Nephron (organoid): ENCODE measurements around the gene MTCL3.

Source experiments
- H3K27ac Mint-ChIP-seq, 3 experiments: 2 replicates each; pipeline ENCODE4 v1.8.0; 2020; ENCODE audit warnings: mixed read lengths in 3 of 3, mild to moderate bottlenecking in 2 of 3, moderate library complexity in 1 of 3
- H3K27me3 Mint-ChIP-seq: 2 replicates; pipeline ENCODE4 v1.8.0; 2021; ENCODE audit warnings: low read depth, mild to moderate bottlenecking, moderate library complexity, mixed read lengths
- H3K36me3 Mint-ChIP-seq: 2 replicates; pipeline ENCODE4 v1.8.0; 2020; ENCODE audit warnings: low read depth, mixed read lengths
- H3K4me1 Mint-ChIP-seq: 2 replicates; pipeline ENCODE4 v1.8.0; 2020; ENCODE audit warnings: mixed read lengths
- H3K4me3 Mint-ChIP-seq, 3 experiments: 2 replicates each; pipeline ENCODE4 v1.8.0; 2020; ENCODE audit warnings: mild to moderate bottlenecking in 3 of 3, mixed read lengths in 3 of 3, moderate library complexity in 2 of 3
- H3K9me3 Mint-ChIP-seq: 2 replicates; pipeline ENCODE4 v1.8.0; 2020; ENCODE audit warnings: mixed read lengths
- CTCF ChIP-seq, 3 experiments: fragments of 200-600 bp; sonication (generic); IDR thresholded peaks; one replicate each; pipeline ENCODE4 v1.5.0; 2021; ENCODE audit warnings: antibody characterized with exemption in 3 of 3; ENCODE audit not compliant: unreplicated experiment in 3 of 3

The MTCL3 gene

GRCh38 chr6:127533736-127534135 lies 14.6 kb upstream of the MTCL3 start:
- Mint-ChIP-seq H3K27ac (no peak overlapping the region), H3K9me3 (no peaks in the 10 kb centered on the region), H3K4me1 (no peaks in the 10 kb centered on the region), H3K36me3 (no peaks in the 10 kb centered on the region), H3K27me3 (no peaks in the 10 kb centered on the region), H3K4me3 (no peak overlapping the region)
- no peak for TF ChIP-seq CTCF (IDR thresholded peaks at IDR 0.05; ENCODE audit: unreplicated experiment in 3 of 3)

- Mint-ChIP-seq H3K27ac (no peak overlapping the region), H3K27me3 (no peaks in the 10 kb centered on the region), H3K9me3 (no peaks in the 10 kb centered on the region), H3K4me3 (no peak overlapping the region), H3K4me1 (no peaks in the 10 kb centered on the region), H3K36me3 (no peaks in the 10 kb centered on the region)
- TF ChIP-seq CTCF (IDR thresholded peaks at IDR 0.05; ENCODE audit: unreplicated experiment in 3 of 3) = no peak
Measured at GRCh38 chr6:127533011-127533410, 13.9 kb upstream of the MTCL3 start.

- Mint-ChIP-seq H3K4me1 (peaks cover 12% of the 10 kb centered on the region), H3K27me3 (peaks cover 35% of the 10 kb centered on the region), H3K4me3 (no peak overlapping the region), H3K36me3 (no peaks in the 10 kb centered on the region), H3K27ac (no peak overlapping the region), H3K9me3 (no peaks in the 10 kb centered on the region)
- TF ChIP-seq CTCF (IDR thresholded peaks at IDR 0.05; ENCODE audit: unreplicated experiment in 3 of 3) = no peak
Measured at GRCh38 chr6:127522714-127523113, 3.6 kb upstream of the MTCL3 start.

GRCh38 chr6:127520066-127520465 lies 931 bp upstream of the MTCL3 start:
- Mint-ChIP-seq H3K4me1 (peaks cover 22% of the 10 kb centered on the region), H3K36me3 (no peaks in the 10 kb centered on the region), H3K4me3 (peak overlapping the region in 2 of 3 experiments; percentile 47 to 64), H3K27ac (no peak overlapping the region), H3K27me3 (peaks cover 52% of the 10 kb centered on the region), H3K9me3 (no peaks in the 10 kb centered on the region)
- TF ChIP-seq CTCF (IDR thresholded peaks at IDR 0.05; ENCODE audit: unreplicated experiment in 3 of 3) = no peak

- peaks cover 59% of the 10 kb centered on the region for H3K27me3 Mint-ChIP-seq
- no peaks in the 10 kb centered on the region for H3K9me3 Mint-ChIP-seq
- H3K4me3 Mint-ChIP-seq = peak overlapping the region; percentile 74 to 82 (median 81)
- peaks cover 27% of the 10 kb centered on the region for H3K4me1 Mint-ChIP-seq
- peak overlapping the region in 2 of 3 experiments; percentile 48 to 58 for H3K27ac Mint-ChIP-seq
- TF ChIP-seq CTCF (IDR thresholded peaks at IDR 0.05; ENCODE audit: unreplicated experiment in 3 of 3) = no peak
- no peaks in the 10 kb centered on the region for H3K36me3 Mint-ChIP-seq
Measured at GRCh38 chr6:127519469-127519785, 292 bp upstream of the MTCL3 start.

GRCh38 chr6:127518191-127518709 lies 885 bp downstream of the MTCL3 start:
- Mint-ChIP-seq H3K4me3 (peak overlapping the region; percentile 74 to 82 (median 81)), H3K36me3 (no peaks in the 10 kb centered on the region), H3K4me1 (peaks cover 27% of the 10 kb centered on the region), H3K9me3 (no peaks in the 10 kb centered on the region), H3K27me3 (peaks cover 70% of the 10 kb centered on the region), H3K27ac (no peak overlapping the region)
- TF ChIP-seq CTCF (IDR thresholded peaks at IDR 0.05; ENCODE audit: unreplicated experiment in 3 of 3) = no peak
